H9 (cell line): Measurements from ENCODE around the gene TMEM141. TPM values are rescaled to one million over a fixed set of nuclear protein-coding genes. Genes with fewer than 3 reads are reported as not detected.

ENCODE experiments used
- DNase-seq: peaks from one replicate; pipeline ENCODE4 v3.0.0-alpha.2; 2017
- H2AFZ ChIP-seq: one replicate; pipeline ENCODE4 v1.6.1; 2013; ENCODE audit warnings: mild to moderate bottlenecking, low read length, control low read depth, moderate library complexity
- H2AK5ac ChIP-seq: 2 replicates; pipeline ENCODE4 v1.6.1; 2013; ENCODE audit warnings: low read length, control low read depth, mixed read lengths; ENCODE audit not compliant: insufficient read length
- H2BK120ac ChIP-seq: one replicate; pipeline ENCODE4 v1.6.1; 2013; ENCODE audit warnings: low read depth, mild to moderate bottlenecking, low read length, control low read depth, inconsistent platforms; ENCODE audit not compliant: poor library complexity, severe bottlenecking
- H2BK12ac ChIP-seq: 2 replicates; pipeline ENCODE4 v1.6.1; 2013; ENCODE audit warnings: low read length, control low read depth, mixed read lengths, low read depth; ENCODE audit not compliant: insufficient read length
- H2BK15ac ChIP-seq: 2 replicates; pipeline ENCODE4 v1.6.1; 2013; ENCODE audit warnings: low read depth, low read length, control low read depth
- H2BK20ac ChIP-seq: one replicate; pipeline ENCODE4 v1.6.1; 2013; ENCODE audit warnings: low read depth, mild to moderate bottlenecking, low read length, control low read depth, inconsistent platforms; ENCODE audit not compliant: poor library complexity, severe bottlenecking
- H2BK5ac ChIP-seq: 2 replicates; pipeline ENCODE4 v1.6.1; 2013; ENCODE audit warnings: low read length, control low read depth, mixed read lengths; ENCODE audit not compliant: insufficient read length
- H3K14ac ChIP-seq: 2 replicates; pipeline ENCODE4 v1.6.1; 2013; ENCODE audit warnings: low read length, control low read depth; ENCODE audit not compliant: insufficient read depth
- H3K18ac ChIP-seq: 2 replicates; pipeline ENCODE4 v1.6.1; 2013; ENCODE audit warnings: low read depth, mild to moderate bottlenecking, mixed read lengths, low read length, control low read depth; ENCODE audit not compliant: insufficient read length
- H3K23ac ChIP-seq: 2 replicates; pipeline ENCODE4 v1.6.1; 2013; ENCODE audit warnings: low read length, control low read depth, mixed read lengths, low read depth; ENCODE audit not compliant: insufficient read length
- H3K23me2 ChIP-seq: 2 replicates; pipeline ENCODE4 v1.6.1; 2013; ENCODE audit warnings: low read depth, mild to moderate bottlenecking, mixed read lengths, low read length, control low read depth; ENCODE audit not compliant: insufficient read length, poor library complexity, severe bottlenecking
- H3K27ac ChIP-seq: 2 replicates; pipeline ENCODE4 v1.5.1; 2013; ENCODE audit warnings: low read length, control low read depth, mixed read lengths, low read depth; ENCODE audit not compliant: insufficient read length
- H3K27me3 ChIP-seq: 2 replicates; pipeline ENCODE4 v1.6.1; 2013; ENCODE audit warnings: low read length, control low read depth, inconsistent platforms; ENCODE audit not compliant: insufficient read depth
- H3K4ac ChIP-seq: 2 replicates; pipeline ENCODE4 v1.6.1; 2013; ENCODE audit warnings: low read depth, mild to moderate bottlenecking, control low read depth, inconsistent platforms, low read length, moderate library complexity
- H3K4me1 ChIP-seq: 2 replicates; pipeline ENCODE4 v1.6.1; 2013; ENCODE audit warnings: low read length, control low read depth, inconsistent platforms; ENCODE audit not compliant: insufficient read depth
- H3K4me2 ChIP-seq: 2 replicates; pipeline ENCODE4 v1.6.1; 2013; ENCODE audit warnings: low read length, control low read depth, mixed read lengths; ENCODE audit not compliant: insufficient read length, insufficient read depth
- H3K56ac ChIP-seq: 2 replicates; pipeline ENCODE4 v1.6.1; 2013; ENCODE audit warnings: low read depth, mild to moderate bottlenecking, mixed read lengths, low read length, control low read depth; ENCODE audit not compliant: insufficient read length
- H3K79me1 ChIP-seq: 2 replicates; pipeline ENCODE4 v1.6.1; 2013; ENCODE audit warnings: low read depth, mild to moderate bottlenecking, moderate library complexity, low read length, control low read depth, inconsistent platforms; ENCODE audit not compliant: insufficient read depth, poor library complexity, severe bottlenecking
- H3K79me2 ChIP-seq: 2 replicates; pipeline ENCODE4 v1.6.1; 2013; ENCODE audit warnings: low read length, control low read depth, inconsistent platforms; ENCODE audit not compliant: insufficient read depth
- H3K9ac ChIP-seq: 2 replicates; pipeline ENCODE4 v1.6.1; 2013; ENCODE audit warnings: low read length, control low read depth, mixed read lengths; ENCODE audit not compliant: insufficient read length; ENCODE audit errors: extremely low read depth
- H3K9me3 ChIP-seq: one replicate; pipeline ENCODE4 v1.6.1; 2013; ENCODE audit warnings: low read depth, low read length, inconsistent platforms; ENCODE audit not compliant: control insufficient read depth
- H3T11ph ChIP-seq: one replicate; pipeline ENCODE4 v1.6.1; 2013; ENCODE audit warnings: mild to moderate bottlenecking, low read length, control low read depth, inconsistent platforms
- H4K20me1 ChIP-seq: one replicate; pipeline ENCODE4 v1.6.1; 2013; ENCODE audit not compliant: control insufficient read depth, insufficient read length, insufficient read depth
- H4K5ac ChIP-seq: 2 replicates; pipeline ENCODE4 v1.6.1; 2013; ENCODE audit warnings: low read depth, mild to moderate bottlenecking, mixed read lengths, low read length, control low read depth; ENCODE audit not compliant: insufficient read length
- H4K8ac ChIP-seq: replicated peaks from 2 replicates; pipeline ENCODE4 v1.6.1; 2013; ENCODE audit warnings: low read length, control low read depth, mixed read lengths, low read depth; ENCODE audit not compliant: insufficient read length
- H4K91ac ChIP-seq: 2 replicates; pipeline ENCODE4 v1.6.1; 2013; ENCODE audit warnings: low read depth, mild to moderate bottlenecking, moderate library complexity, mixed read lengths, low read length, control low read depth; ENCODE audit not compliant: insufficient read length
- H3K27ac Mint-ChIP-seq, 3 experiments: 2 replicates in 2 of 3; 3 replicates in 1 of 3; pipeline ENCODE4 v1.8.0; 2020 to 2021; ENCODE audit warnings: mixed read lengths in 3 of 3, mild to moderate bottlenecking in 1 of 3, moderate library complexity in 1 of 3
- H3K27me3 Mint-ChIP-seq: 2 replicates; pipeline ENCODE4 v1.8.0; 2021; ENCODE audit warnings: low read depth, mild to moderate bottlenecking, moderate library complexity, mixed read lengths
- H3K36me3 Mint-ChIP-seq, 3 experiments: 2 replicates in 2 of 3; 3 replicates in 1 of 3; pipeline ENCODE4 v1.8.0; 2020 to 2021; ENCODE audit warnings: low read depth in 3 of 3, mixed read lengths in 3 of 3; ENCODE audit not compliant: insufficient read depth in 1 of 3
- H3K4me1 Mint-ChIP-seq, 2 experiments: 2 replicates each; pipeline ENCODE4 v1.8.0; 2020; ENCODE audit warnings: mixed read lengths in 2 of 2
- H3K4me3 Mint-ChIP-seq, 2 experiments: 2 replicates in 1 of 2; 3 replicates in 1 of 2; pipeline ENCODE4 v1.8.0; 2020 to 2021; ENCODE audit warnings: mild to moderate bottlenecking in 2 of 2, mixed read lengths in 2 of 2, moderate library complexity in 1 of 2
- H3K9me3 Mint-ChIP-seq, 2 experiments: 2 replicates in 1 of 2; 3 replicates in 1 of 2; pipeline ENCODE4 v1.8.0; 2020; ENCODE audit warnings: mild to moderate bottlenecking in 2 of 2, mixed read lengths in 2 of 2, moderate library complexity in 1 of 2
- WGBS: extraction: QIAGEN DNeasy Blood & Tissue Kit; methylation state at CpG from one replicate; pipeline ENCODE4 v1.1.7; 2013; ENCODE audit warnings: missing lambda C conversion rate, low lambda C conversion rate, mixed read lengths; ENCODE audit not compliant: insufficient read length; ENCODE audit errors: extremely low coverage; 5-methylcytosine and 5-hydroxymethylcytosine counted together
- total RNA-seq: library from RNA; stranded (reverse); gene quantifications from 2 replicates; pipeline ENCODE4 v1.2.1, GENCODE V29; 2021
- TF ChIP-seq, protein P1 (sequence below): fragments of 200-600 bp; sonication (generic); conservative IDR thresholded peaks from 3 replicates; pipeline ENCODE4 v1.8.0; 2021; ENCODE audit warnings: antibody characterized with exemption, mild to moderate bottlenecking

The TMEM141 gene
- total RNA-seq, 1 experiment from 2014 or later, result 55.2 TPM

DNA sequence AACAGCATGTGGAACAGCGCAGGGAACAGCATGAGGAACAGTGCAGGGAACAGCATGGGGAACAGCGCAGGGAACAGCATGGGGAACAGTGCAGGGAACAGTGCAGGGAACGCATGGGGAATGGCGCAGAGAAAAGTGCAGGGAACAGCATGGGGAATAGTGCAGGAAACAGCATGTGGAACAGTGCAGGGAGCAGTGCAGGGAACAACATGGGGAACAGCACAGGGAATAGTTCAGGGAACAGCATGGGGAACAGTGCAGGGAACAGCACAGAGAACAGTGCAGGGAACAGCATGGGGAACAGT, 35.1 kb upstream of the TMEM141 start:
- H3K4me2 ChIP-seq, result no peak overlapping the region
- H2BK20ac ChIP-seq, result no peak overlapping the region
- no peaks in the 10 kb centered on the region for H3K4me1 ChIP-seq
- H3K27me3 ChIP-seq, result no peaks in the 10 kb centered on the region
- no peak overlapping the region for H2BK15ac ChIP-seq
- H3K79me1 ChIP-seq, result no peaks in the 10 kb centered on the region
- Mint-ChIP-seq H3K4me3 (no peak overlapping the region), H3K36me3 (peaks cover 2 to 15% (median 2%) of the 10 kb centered on the region in 3 experiments; a peak in 6 of 7 replicates), H3K4me1 (peaks cover 8 to 12% of the 10 kb centered on the region in 2 experiments; a peak in 3 of 4 replicates), H3K27me3 (peaks cover 15% of the 10 kb centered on the region), H3K9me3 (peaks cover 20 to 22% of the 10 kb centered on the region in 2 experiments), H3K27ac (no peak overlapping the region)
- no peak overlapping the region for H3T11ph ChIP-seq
- H4K5ac ChIP-seq, result no peak overlapping the region
- H2AK5ac ChIP-seq, result no peak overlapping the region
- H3K27ac ChIP-seq, result no peak overlapping the region
- H4K8ac ChIP-seq, result no peak overlapping the region
- H2BK5ac ChIP-seq, result no peak overlapping the region
- WGBS, result no CpG with 5 or more reads among the region's 4 CpGs
- H3K9me3 ChIP-seq, result no peaks in the 10 kb centered on the region
- no peak overlapping the region for H2BK120ac ChIP-seq
- no peaks in the 10 kb centered on the region for H4K20me1 ChIP-seq
- no peak overlapping the region for H3K18ac ChIP-seq
- no peaks in the 10 kb centered on the region for H3K79me2 ChIP-seq
- H3K9ac ChIP-seq, result no peak overlapping the region
- H3K4ac ChIP-seq, result no peak overlapping the region
- no peak overlapping the region for H3K23ac ChIP-seq
- TF ChIP-seq, protein P1, sequence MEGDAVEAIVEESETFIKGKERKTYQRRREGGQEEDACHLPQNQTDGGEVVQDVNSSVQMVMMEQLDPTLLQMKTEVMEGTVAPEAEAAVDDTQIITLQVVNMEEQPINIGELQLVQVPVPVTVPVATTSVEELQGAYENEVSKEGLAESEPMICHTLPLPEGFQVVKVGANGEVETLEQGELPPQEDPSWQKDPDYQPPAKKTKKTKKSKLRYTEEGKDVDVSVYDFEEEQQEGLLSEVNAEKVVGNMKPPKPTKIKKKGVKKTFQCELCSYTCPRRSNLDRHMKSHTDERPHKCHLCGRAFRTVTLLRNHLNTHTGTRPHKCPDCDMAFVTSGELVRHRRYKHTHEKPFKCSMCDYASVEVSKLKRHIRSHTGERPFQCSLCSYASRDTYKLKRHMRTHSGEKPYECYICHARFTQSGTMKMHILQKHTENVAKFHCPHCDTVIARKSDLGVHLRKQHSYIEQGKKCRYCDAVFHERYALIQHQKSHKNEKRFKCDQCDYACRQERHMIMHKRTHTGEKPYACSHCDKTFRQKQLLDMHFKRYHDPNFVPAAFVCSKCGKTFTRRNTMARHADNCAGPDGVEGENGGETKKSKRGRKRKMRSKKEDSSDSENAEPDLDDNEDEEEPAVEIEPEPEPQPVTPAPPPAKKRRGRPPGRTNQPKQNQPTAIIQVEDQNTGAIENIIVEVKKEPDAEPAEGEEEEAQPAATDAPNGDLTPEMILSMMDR, result no peak
- no peak for DNase-seq
- no peak overlapping the region for H3K56ac ChIP-seq
- no peak overlapping the region for H3K14ac ChIP-seq
- no peak overlapping the region for H2BK12ac ChIP-seq
- H3K23me2 ChIP-seq, result no peaks in the 10 kb centered on the region
- no peak overlapping the region for H4K91ac ChIP-seq
- H2AFZ ChIP-seq, result no peak overlapping the region
